IPS DF 6.9 (cell line): ENCODE data around the gene PCARE.
A peak's percentile ranks its signal among the peaks of the same experiment; 100 is the strongest.

Experiments used
- DNase-seq: peaks from one replicate; pipeline ENCODE4 v3.0.0-alpha.2; 2013; ENCODE audit warnings: low read depth, low spot score
- H3K27ac ChIP-seq: one replicate; pipeline ENCODE4 v1.5.1; 2013; ENCODE audit warnings: low read length, control low read depth
- H3K27me3 ChIP-seq: 2 replicates; pipeline ENCODE4 v1.6.1; 2013; ENCODE audit warnings: mild to moderate bottlenecking, low read length; ENCODE audit not compliant: control insufficient read depth, insufficient read depth
- H3K36me3 ChIP-seq: 2 replicates; pipeline ENCODE4 v1.6.1; 2013; ENCODE audit warnings: low read length; ENCODE audit not compliant: control insufficient read depth, insufficient read depth
- H3K4me1 ChIP-seq: 2 replicates; pipeline ENCODE4 v1.6.1; 2013; ENCODE audit warnings: low read length; ENCODE audit not compliant: control insufficient read depth, insufficient read depth
- H3K4me3 ChIP-seq: 2 replicates; pipeline ENCODE4 v1.5.1; 2013; ENCODE audit warnings: mild to moderate bottlenecking, low read length
- H3K9me3 ChIP-seq: 2 replicates; pipeline ENCODE4 v1.6.1; 2013; ENCODE audit warnings: low read length, inconsistent platforms; ENCODE audit not compliant: control insufficient read depth, insufficient read depth
- WGBS: extraction: QIAGEN DNeasy Blood & Tissue Kit; methylation state at CpG from one replicate; pipeline ENCODE4 v1.1.7; 2013; ENCODE audit warnings: mixed read lengths, missing lambda C conversion rate; ENCODE audit not compliant: insufficient read length, insufficient coverage; 5-methylcytosine and 5-hydroxymethylcytosine counted together

Gene PCARE

DNA sequence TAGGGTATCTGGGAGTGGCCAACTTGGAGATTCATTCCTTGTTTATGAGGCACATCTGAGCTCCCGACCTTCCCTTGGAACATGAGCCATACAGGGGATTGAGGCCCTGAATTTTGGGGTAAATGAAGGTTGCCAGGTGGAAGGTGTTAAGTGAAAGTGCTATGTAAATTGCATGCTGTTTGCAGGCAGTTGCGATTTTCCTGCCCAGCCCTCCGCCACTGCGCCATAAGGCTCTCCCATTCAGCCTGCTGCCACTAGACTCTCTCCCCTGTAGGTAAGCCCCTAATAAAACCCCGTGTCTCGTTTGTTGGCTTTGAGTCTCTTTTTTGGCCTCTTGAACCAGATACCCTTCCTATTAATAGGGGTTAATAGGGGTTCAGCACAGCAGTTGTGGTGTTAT is 33.8 kb downstream of the PCARE start:
- no peaks in the 10 kb centered on the region for H3K36me3 ChIP-seq
- H3K27ac ChIP-seq, result no peak overlapping the region
- H3K27me3 ChIP-seq, result no peaks in the 10 kb centered on the region
- no CpG with 5 or more reads among the region's 6 CpGs for WGBS
- no peak overlapping the region for H3K4me3 ChIP-seq
- H3K4me1 ChIP-seq, result no peaks in the 10 kb centered on the region
- no peaks in the 10 kb centered on the region for H3K9me3 ChIP-seq
- DNase-seq, result no peak

GRCh38 chr2:29039718-29040480 is 34.4 kb downstream of the PCARE start:
- no peak for DNase-seq
- Histone ChIP-seq H3K36me3 (no peaks in the 10 kb centered on the region), H3K4me1 (no peaks in the 10 kb centered on the region), H3K27ac (no peak overlapping the region), H3K4me3 (no peak overlapping the region), H3K27me3 (no peaks in the 10 kb centered on the region), H3K9me3 (no peaks in the 10 kb centered on the region)
- WGBS, result no CpG with 5 or more reads among the region's 4 CpGs

GRCh38 chr2:29035016-29035745 is 39.1 kb downstream of the PCARE start:
- WGBS, result no CpG with 5 or more reads among the region's 17 CpGs
- Histone ChIP-seq H3K4me3 (no peak overlapping the region), H3K9me3 (no peaks in the 10 kb centered on the region), H3K4me1 (0 out of 2 replicates have a peak, but pooled peaks cover 1% of the 10 kb centered on the region), H3K27ac (no peak overlapping the region), H3K36me3 (no peaks in the 10 kb centered on the region), H3K27me3 (no peaks in the 10 kb centered on the region)
- DNase-seq, result no peak

DNA sequence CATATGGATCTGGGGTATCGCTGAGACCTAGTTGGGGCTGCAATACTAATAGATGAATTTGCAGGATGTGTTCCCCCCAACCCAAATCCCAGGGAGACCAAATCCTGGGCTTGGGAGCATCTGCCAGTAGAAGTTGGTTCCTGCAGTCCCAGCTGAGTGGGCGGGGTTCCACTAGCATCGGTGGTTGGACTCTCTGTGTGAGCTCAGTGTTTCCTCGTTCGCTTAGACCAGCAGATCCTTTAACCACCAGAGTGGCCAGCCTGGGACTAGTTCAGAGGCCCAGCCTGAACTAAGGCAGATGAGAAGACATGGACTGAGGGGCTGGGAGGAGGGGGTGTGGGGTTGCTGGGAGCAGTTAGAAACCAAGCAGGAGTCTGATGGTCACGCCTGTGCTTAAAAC is 40.7 kb downstream of the PCARE start:
- Histone ChIP-seq H3K27ac (no peak overlapping the region), H3K4me3 (no peak overlapping the region), H3K36me3 (no peaks in the 10 kb centered on the region), H3K4me1 (0 out of 2 replicates have a peak, but pooled peaks cover 1% of the 10 kb centered on the region), H3K27me3 (no peaks in the 10 kb centered on the region), H3K9me3 (no peaks in the 10 kb centered on the region)
- WGBS, result no CpG with 5 or more reads among the region's 6 CpGs
- DNase-seq, result no peak

- Histone ChIP-seq H3K36me3 (no peaks in the 10 kb centered on the region), H3K4me3 (no peak overlapping the region), H3K27me3 (no peaks in the 10 kb centered on the region), H3K9me3 (no peaks in the 10 kb centered on the region), H3K4me1 (0 out of 2 replicates have a peak, but pooled peaks cover 1% of the 10 kb centered on the region), H3K27ac (no peak overlapping the region)
- DNase-seq, result peak; percentile 27
- no CpG with 5 or more reads among the region's 2 CpGs for WGBS
These were observed 41.2 kb downstream of the PCARE start for GRCh38 chr2:29033172-29033571.

DNA sequence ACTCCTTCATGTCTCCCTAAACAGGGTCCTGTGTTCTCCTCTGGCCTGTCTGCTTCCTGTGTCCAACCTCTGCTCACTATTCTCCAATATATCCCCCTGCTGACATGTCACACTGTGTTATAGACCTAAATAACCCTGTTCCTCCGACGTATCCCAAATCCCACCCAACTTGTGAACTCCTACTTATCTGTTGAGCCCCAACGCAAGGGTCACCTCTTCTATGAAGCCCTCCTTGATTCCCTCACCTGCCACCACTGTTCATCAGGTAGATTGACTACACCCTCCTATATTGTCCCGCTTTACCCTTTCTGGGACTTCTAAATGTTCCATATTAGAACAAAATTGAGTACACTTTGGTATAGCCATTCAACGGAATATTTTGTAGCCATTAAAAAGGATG is 42.1 kb downstream of the PCARE start:
- no peaks in the 10 kb centered on the region for H3K9me3 ChIP-seq
- WGBS, result 100% methylated on average over 1 of the region's 5 CpGs
- no peaks in the 10 kb centered on the region for H3K27me3 ChIP-seq

DNA sequence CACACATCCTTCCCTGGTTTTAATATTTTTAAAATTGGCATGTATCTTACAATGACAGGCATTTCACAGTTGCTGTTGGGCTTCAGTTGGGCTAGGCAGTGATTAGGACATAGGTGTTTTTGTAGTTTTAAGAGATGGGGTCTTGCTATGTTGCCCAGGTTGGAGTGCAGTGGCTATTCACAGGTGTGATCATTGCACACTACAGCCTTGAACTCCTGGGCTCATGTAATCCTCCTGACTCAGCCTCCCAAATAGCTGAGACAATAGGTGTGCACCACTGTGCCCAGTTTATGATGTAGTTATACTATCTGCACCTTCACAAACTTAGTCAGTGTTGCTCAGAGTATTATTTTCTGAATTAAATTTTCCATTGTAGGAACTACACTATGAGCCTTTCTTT is 43.3 kb downstream of the PCARE start:
- Histone ChIP-seq H3K36me3 (no peaks in the 10 kb centered on the region), H3K27me3 (no peaks in the 10 kb centered on the region), H3K27ac (no peak overlapping the region), H3K4me3 (no peak overlapping the region), H3K4me1 (0 out of 2 replicates have a peak, but pooled peaks cover 1% of the 10 kb centered on the region), H3K9me3 (no peaks in the 10 kb centered on the region)
- DNase-seq, result no peak

More for the DNA sequence above, 42.1 kb downstream of the PCARE start:
- H3K4me3 ChIP-seq, result no peak overlapping the region
- no peak overlapping the region for H3K27ac ChIP-seq
- DNase-seq, result no peak
- H3K4me1 ChIP-seq, result 0 out of 2 replicates have a peak, but pooled peaks cover 1% of the 10 kb centered on the region
- H3K36me3 ChIP-seq, result no peaks in the 10 kb centered on the region

DNA sequence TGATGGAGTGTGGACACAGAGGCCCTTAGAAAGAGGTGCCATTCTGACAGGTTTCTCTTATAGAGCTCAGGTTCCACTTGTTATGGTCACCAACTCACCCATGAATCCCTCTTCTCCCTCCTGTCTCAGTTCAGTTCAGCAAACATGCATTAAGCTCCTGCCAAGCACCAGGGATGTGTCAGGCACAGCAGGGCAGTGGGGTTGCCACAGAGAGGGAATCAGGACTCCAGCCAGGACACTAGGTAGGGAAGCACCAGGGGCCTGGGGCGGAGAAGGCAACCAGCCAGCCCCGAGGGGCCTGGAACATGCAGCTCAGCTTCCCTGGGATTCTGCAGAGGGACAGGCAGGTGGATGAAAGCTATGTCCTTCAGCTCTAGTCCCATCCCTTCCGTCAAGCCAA is 48.6 kb downstream of the PCARE start:
- DNase-seq, result no peak
- no peak overlapping the region for H3K27ac ChIP-seq
- no peaks in the 10 kb centered on the region for H3K27me3 ChIP-seq
- no peaks in the 10 kb centered on the region for H3K9me3 ChIP-seq
- H3K4me1 ChIP-seq, result no peaks in the 10 kb centered on the region
- H3K36me3 ChIP-seq, result no peaks in the 10 kb centered on the region
- no peak overlapping the region for H3K4me3 ChIP-seq
- no CpG with 5 or more reads among the region's 3 CpGs for WGBS

GRCh38 chr2:29024882-29025430 is 49.4 kb downstream of the PCARE start:
- no peak for DNase-seq
- Histone ChIP-seq H3K27me3 (no peaks in the 10 kb centered on the region), H3K27ac (no peak overlapping the region), H3K4me1 (no peaks in the 10 kb centered on the region), H3K36me3 (no peaks in the 10 kb centered on the region), H3K9me3 (no peaks in the 10 kb centered on the region), H3K4me3 (no peak overlapping the region)
- WGBS, result no CpG with 5 or more reads among the region's 4 CpGs

- no peak for DNase-seq
- no peaks in the 10 kb centered on the region for H3K9me3 ChIP-seq
- no CpG with 5 or more reads among the region's 4 CpGs for WGBS
- H3K27ac ChIP-seq, result no peak overlapping the region
- H3K4me1 ChIP-seq, result no peaks in the 10 kb centered on the region
- no peaks in the 10 kb centered on the region for H3K36me3 ChIP-seq
- H3K27me3 ChIP-seq, result no peaks in the 10 kb centered on the region
- H3K4me3 ChIP-seq, result no peak overlapping the region
These were observed 51.1 kb downstream of the PCARE start for GRCh38 chr2:29023188-29023587.
